HepG2 (cell line): ENCODE results near the gene ZMYND19. TPM values are rescaled to one million over a fixed set of nuclear protein-coding genes. Genes with fewer than 3 reads are reported as not detected.

Experiments used
- CEBPB ChIP-seq: IDR thresholded peaks from 2 replicates; pipeline ENCODE4 v1.6.1; 2011; ENCODE audit warnings: low read depth, low read length, improper control_type of control experiment, borderline replicate concordance
- CREM ChIP-seq, 2 experiments: sonication (generic) in 1 of 2; formaldehyde crosslinking in 1 of 2; IDR thresholded peaks; 2 replicates each; pipeline versions ENCODE4 v1.4.0 to v1.6.1; 2016 to 2020; ENCODE audit warnings: antibody characterized with exemption in 1 of 2, mild to moderate bottlenecking in 1 of 2, missing genetic modification reagents in 1 of 2
- LCORL ChIP-seq, 2 experiments: fragments of 450-650 bp in 1 of 2; sonication (generic) in 1 of 2; formaldehyde crosslinking in 1 of 2; IDR thresholded peaks; 2 replicates each; pipeline versions ENCODE4 v1.5.0 to v1.6.1; 2017 to 2020; ENCODE audit warnings: antibody characterized with exemption in 1 of 2, missing genetic modification reagents in 1 of 2
- MIXL1 ChIP-seq: IDR thresholded peaks from 2 replicates; pipeline ENCODE4 v1.6.1; 2016
- PHF20 ChIP-seq: sonication (generic); formaldehyde crosslinking; IDR thresholded peaks from 2 replicates; pipeline ENCODE4 v1.5.0; 2020; ENCODE audit warnings: mild to moderate bottlenecking, missing genetic modification reagents
- STAG1 ChIP-seq: sonication (generic); formaldehyde crosslinking; IDR thresholded peaks from 2 replicates; pipeline ENCODE4 v1.4.0; 2020; ENCODE audit warnings: missing genetic modification reagents
- ZNF136 ChIP-seq: sonication (generic); formaldehyde crosslinking; IDR thresholded peaks from 2 replicates; pipeline ENCODE4 v1.8.1; 2022; ENCODE audit warnings: low read depth, mild to moderate bottlenecking, moderate library complexity, missing genetic modification reagents
- ZNF143 ChIP-seq: sonication (generic); formaldehyde crosslinking; IDR thresholded peaks from 2 replicates; pipeline ENCODE4 v1.4.0; 2020; ENCODE audit warnings: missing genetic modification reagents
- ZNF180 ChIP-seq: sonication (generic); formaldehyde crosslinking; IDR thresholded peaks from 2 replicates; pipeline ENCODE4 v1.4.0; 2020; ENCODE audit warnings: low read depth, missing genetic modification reagents, borderline replicate concordance
- ZNF317 ChIP-seq: sonication (generic); formaldehyde crosslinking; IDR thresholded peaks from 2 replicates; pipeline ENCODE4 v1.5.0; 2020; ENCODE audit warnings: mild to moderate bottlenecking, missing genetic modification reagents
- ZNF446 ChIP-seq: sonication (generic); formaldehyde crosslinking; IDR thresholded peaks from 2 replicates; pipeline ENCODE4 v1.5.0; 2020; ENCODE audit warnings: mild to moderate bottlenecking, missing genetic modification reagents
- polyA plus RNA-seq, 8 experiments: library from polyadenylated mRNA; depleted of rRNA in 3 of 8; stranded (reverse) in 7 of 8; unstranded in 1 of 8; fragments of >200 nt; fragmentation: Illumina TruSeq in 4 of 8; extraction: Trizol in 4 of 8; gene quantifications; 2 replicates each; pipeline versions ENCODE4 v1.2.1 to v1.2.3, GENCODE V29; 2011 to 2016; ENCODE audit warnings: low read depth in 4 of 8, missing spikeins in 1 of 8, mixed read lengths in 1 of 8; ENCODE audit not compliant: insufficient read depth in 1 of 8
- total RNA-seq, 5 experiments: library from RNA; depleted of rRNA; stranded (reverse); fragments of >200 nt; fragmentation: Illumina TruSeq; extraction: Trizol; gene quantifications; 2 replicates each; pipeline ENCODE4 v1.2.3, GENCODE V29; 2016; ENCODE audit warnings: low read depth in 1 of 5
- TF ChIP-seq, protein P1 (sequence below): sonication (generic); formaldehyde crosslinking; IDR thresholded peaks from 2 replicates; pipeline ENCODE4 v1.4.0; 2020; ENCODE audit warnings: missing genetic modification reagents, borderline replicate concordance
- TF ChIP-seq, protein P2 (sequence below): IDR thresholded peaks from 2 replicates; pipeline ENCODE4 v1.6.1; 2016; ENCODE audit warnings: low read depth, missing genetic modification reagents, missing compliant biosample characterization
- TF ChIP-seq, protein P3 (sequence below): sonication (generic); formaldehyde crosslinking; IDR thresholded peaks from 2 replicates; pipeline ENCODE4 v1.8.0; 2022; ENCODE audit warnings: mild to moderate bottlenecking, missing genetic modification reagents; ENCODE audit not compliant: insufficient replicate concordance
- TF ChIP-seq, protein P4 (sequence below): sonication (generic); formaldehyde crosslinking; IDR thresholded peaks from 2 replicates; pipeline ENCODE4 v1.5.0; 2020; ENCODE audit warnings: missing genetic modification reagents

The ZMYND19 gene
- total and polyA plus RNA-seq, 2 of the 13 experiments (the other 11 are each of a cell fraction or from before 2014, with no cell fraction given) = 21.3 to 38.7 TPM

DNA sequence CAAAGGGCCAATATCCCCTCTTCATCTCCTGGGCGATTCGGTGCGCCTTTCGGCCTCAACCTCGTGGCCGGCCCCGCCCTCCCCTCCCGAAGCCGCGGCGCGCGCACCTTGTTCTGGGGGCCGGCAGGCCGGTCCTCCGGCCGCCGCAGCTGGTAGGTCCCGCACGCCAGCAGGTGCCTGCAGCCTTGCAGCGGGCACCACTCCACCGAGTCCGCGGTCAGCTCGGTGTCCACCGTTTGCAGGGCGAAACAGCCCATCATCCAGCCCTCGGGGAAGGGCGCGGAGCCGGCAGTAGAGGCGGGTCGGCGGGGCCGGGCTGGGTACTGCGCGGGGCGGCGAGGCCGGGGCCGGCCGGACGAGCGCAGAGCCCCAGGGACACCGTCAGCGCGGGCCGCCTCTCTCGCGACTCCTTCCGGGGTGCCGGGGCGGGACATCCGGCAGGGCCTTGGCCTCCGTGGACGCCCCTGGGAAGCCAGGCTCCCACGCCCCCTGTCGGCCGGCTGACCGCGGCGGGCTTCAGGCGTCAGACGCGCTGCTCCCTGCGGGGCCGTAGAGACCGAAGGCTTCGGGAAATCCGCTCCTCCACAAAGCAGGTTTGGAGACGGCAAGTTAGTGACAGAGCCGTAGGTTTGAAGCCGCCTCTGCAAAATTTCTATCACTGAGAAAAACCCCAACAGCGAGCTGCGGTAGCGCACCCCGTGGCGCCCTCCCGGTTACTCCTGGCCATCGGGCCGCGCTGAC lies 11.6 kb downstream of the ZMYND19 start, which contains the start of gene DPH7 (continued):
- TF ChIP-seq, protein P1, sequence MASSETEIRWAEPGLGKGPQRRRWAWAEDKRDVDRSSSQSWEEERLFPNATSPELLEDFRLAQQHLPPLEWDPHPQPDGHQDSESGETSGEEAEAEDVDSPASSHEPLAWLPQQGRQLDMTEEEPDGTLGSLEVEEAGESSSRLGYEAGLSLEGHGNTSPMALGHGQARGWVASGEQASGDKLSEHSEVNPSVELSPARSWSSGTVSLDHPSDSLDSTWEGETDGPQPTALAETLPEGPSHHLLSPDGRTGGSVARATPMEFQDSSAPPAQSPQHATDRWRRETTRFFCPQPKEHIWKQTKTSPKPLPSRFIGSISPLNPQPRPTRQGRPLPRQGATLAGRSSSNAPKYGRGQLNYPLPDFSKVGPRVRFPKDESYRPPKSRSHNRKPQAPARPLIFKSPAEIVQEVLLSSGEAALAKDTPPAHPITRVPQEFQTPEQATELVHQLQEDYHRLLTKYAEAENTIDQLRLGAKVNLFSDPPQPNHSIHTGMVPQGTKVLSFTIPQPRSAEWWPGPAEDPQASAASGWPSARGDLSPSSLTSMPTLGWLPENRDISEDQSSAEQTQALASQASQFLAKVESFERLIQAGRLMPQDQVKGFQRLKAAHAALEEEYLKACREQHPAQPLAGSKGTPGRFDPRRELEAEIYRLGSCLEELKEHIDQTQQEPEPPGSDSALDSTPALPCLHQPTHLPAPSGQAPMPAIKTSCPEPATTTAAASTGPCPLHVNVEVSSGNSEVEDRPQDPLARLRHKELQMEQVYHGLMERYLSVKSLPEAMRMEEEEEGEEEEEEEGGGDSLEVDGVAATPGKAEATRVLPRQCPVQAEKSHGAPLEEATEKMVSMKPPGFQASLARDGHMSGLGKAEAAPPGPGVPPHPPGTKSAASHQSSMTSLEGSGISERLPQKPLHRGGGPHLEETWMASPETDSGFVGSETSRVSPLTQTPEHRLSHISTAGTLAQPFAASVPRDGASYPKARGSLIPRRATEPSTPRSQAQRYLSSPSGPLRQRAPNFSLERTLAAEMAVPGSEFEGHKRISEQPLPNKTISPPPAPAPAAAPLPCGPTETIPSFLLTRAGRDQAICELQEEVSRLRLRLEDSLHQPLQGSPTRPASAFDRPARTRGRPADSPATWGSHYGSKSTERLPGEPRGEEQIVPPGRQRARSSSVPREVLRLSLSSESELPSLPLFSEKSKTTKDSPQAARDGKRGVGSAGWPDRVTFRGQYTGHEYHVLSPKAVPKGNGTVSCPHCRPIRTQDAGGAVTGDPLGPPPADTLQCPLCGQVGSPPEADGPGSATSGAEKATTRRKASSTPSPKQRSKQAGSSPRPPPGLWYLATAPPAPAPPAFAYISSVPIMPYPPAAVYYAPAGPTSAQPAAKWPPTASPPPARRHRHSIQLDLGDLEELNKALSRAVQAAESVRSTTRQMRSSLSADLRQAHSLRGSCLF (CRISPR knock-in tag) = 0 out of 2 replicates have a peak, but pooled peaks have one; percentile 23
- TF ChIP-seq PHF20 = peak; percentile 95
- TF ChIP-seq, protein P2, sequence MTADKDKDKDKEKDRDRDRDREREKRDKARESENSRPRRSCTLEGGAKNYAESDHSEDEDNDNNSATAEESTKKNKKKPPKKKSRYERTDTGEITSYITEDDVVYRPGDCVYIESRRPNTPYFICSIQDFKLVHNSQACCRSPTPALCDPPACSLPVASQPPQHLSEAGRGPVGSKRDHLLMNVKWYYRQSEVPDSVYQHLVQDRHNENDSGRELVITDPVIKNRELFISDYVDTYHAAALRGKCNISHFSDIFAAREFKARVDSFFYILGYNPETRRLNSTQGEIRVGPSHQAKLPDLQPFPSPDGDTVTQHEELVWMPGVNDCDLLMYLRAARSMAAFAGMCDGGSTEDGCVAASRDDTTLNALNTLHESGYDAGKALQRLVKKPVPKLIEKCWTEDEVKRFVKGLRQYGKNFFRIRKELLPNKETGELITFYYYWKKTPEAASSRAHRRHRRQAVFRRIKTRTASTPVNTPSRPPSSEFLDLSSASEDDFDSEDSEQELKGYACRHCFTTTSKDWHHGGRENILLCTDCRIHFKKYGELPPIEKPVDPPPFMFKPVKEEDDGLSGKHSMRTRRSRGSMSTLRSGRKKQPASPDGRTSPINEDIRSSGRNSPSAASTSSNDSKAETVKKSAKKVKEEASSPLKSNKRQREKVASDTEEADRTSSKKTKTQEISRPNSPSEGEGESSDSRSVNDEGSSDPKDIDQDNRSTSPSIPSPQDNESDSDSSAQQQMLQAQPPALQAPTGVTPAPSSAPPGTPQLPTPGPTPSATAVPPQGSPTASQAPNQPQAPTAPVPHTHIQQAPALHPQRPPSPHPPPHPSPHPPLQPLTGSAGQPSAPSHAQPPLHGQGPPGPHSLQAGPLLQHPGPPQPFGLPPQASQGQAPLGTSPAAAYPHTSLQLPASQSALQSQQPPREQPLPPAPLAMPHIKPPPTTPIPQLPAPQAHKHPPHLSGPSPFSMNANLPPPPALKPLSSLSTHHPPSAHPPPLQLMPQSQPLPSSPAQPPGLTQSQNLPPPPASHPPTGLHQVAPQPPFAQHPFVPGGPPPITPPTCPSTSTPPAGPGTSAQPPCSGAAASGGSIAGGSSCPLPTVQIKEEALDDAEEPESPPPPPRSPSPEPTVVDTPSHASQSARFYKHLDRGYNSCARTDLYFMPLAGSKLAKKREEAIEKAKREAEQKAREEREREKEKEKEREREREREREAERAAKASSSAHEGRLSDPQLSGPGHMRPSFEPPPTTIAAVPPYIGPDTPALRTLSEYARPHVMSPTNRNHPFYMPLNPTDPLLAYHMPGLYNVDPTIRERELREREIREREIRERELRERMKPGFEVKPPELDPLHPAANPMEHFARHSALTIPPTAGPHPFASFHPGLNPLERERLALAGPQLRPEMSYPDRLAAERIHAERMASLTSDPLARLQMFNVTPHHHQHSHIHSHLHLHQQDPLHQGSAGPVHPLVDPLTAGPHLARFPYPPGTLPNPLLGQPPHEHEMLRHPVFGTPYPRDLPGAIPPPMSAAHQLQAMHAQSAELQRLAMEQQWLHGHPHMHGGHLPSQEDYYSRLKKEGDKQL (CRISPR knock-in tag) = 0 out of 2 replicates have a peak, but pooled peaks have one; percentile 15
- no peak for TF ChIP-seq CEBPB
- TF ChIP-seq, protein P3, sequence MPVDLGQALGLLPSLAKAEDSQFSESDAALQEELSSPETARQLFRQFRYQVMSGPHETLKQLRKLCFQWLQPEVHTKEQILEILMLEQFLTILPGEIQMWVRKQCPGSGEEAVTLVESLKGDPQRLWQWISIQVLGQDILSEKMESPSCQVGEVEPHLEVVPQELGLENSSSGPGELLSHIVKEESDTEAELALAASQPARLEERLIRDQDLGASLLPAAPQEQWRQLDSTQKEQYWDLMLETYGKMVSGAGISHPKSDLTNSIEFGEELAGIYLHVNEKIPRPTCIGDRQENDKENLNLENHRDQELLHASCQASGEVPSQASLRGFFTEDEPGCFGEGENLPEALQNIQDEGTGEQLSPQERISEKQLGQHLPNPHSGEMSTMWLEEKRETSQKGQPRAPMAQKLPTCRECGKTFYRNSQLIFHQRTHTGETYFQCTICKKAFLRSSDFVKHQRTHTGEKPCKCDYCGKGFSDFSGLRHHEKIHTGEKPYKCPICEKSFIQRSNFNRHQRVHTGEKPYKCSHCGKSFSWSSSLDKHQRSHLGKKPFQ (CRISPR knock-in tag) = peak; percentile 59
- TF ChIP-seq MIXL1 = no peak
- TF ChIP-seq ZNF143 (CRISPR knock-in tag) = no peak
- no peak; the same call in 1 of the 2 replicates for TF ChIP-seq CREM (IDR thresholded peaks at IDR 0.05)
- no peak for TF ChIP-seq CREM (CRISPR knock-in tag; IDR thresholded peaks at IDR 0.05)
- TF ChIP-seq ZNF317 = no peak
- no peak for TF ChIP-seq ZNF180 (CRISPR knock-in tag)
- TF ChIP-seq STAG1 = peak; percentile 42
- TF ChIP-seq LCORL (IDR thresholded peaks at IDR 0.05) = no peak
- peak; percentile 59 for TF ChIP-seq LCORL (CRISPR knock-in tag; IDR thresholded peaks at IDR 0.05)
- TF ChIP-seq, protein P4, sequence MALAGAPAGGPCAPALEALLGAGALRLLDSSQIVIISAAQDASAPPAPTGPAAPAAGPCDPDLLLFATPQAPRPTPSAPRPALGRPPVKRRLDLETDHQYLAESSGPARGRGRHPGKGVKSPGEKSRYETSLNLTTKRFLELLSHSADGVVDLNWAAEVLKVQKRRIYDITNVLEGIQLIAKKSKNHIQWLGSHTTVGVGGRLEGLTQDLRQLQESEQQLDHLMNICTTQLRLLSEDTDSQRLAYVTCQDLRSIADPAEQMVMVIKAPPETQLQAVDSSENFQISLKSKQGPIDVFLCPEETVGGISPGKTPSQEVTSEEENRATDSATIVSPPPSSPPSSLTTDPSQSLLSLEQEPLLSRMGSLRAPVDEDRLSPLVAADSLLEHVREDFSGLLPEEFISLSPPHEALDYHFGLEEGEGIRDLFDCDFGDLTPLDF (CRISPR knock-in tag) = peak; percentile 78; the same call in 1 of the 2 replicates
- peak; percentile 52 for TF ChIP-seq ZNF446 (CRISPR knock-in tag)
- no peak for TF ChIP-seq ZNF136
